ENCODE data around the gene PCIF1. TPM values are rescaled to one million over a fixed set of nuclear protein-coding genes. Genes with fewer than 3 reads are reported as not detected.

PCIF1 gene
- total and polyA plus RNA-seq, 9 of the 15 experiments (the other 6 are each of a cell fraction or from before 2014, with no cell fraction given) = 5.8 to 29.4 (median 11.3) TPM

DNA sequence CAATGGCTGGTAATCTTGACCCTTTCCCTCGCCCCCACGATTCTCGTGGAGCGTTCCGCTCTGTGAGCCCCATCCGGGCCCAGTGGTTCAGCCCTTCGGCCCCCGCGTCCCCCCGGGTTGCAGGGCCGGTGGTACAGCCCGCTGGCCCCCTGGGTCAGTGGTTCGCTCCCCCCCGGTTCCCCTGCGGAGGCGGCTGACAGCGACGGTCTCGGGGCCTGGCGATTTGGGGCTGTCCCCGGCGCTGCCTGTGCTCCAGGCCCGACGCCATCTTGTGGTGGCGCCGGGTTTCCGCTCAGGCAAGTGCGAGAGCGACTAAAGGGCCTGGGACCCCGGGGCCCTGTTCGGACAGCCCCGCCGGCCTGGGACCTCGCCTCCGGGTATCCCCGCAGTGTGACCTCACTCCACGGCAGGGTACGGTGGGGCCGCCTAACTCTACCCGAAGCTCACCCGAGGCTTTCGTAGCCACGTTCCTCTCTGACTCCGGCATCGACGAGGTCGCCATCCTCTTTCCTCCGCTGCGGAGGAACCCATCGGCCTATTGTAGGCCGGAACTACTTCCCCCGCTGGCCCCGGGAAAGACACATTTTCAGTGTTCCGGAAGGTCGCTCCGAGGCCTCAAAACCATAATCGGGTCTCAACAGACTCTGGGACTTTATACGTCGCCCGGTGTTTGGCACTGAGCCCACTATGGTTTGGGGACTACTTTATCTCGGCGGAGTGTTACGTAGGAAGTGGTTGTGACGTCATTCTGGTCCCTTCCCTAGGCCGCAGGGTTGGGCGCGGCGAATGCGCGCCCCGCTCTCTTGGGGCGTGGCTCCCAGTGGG is 37.4 kb downstream of the PCIF1 start, which contains the start of gene ZNF335 (continued):
- no peak for TF ChIP-seq ZNF280B (CRISPR knock-in tag; IDR thresholded peaks at IDR 0.05)
- TF ChIP-seq, protein P1, sequence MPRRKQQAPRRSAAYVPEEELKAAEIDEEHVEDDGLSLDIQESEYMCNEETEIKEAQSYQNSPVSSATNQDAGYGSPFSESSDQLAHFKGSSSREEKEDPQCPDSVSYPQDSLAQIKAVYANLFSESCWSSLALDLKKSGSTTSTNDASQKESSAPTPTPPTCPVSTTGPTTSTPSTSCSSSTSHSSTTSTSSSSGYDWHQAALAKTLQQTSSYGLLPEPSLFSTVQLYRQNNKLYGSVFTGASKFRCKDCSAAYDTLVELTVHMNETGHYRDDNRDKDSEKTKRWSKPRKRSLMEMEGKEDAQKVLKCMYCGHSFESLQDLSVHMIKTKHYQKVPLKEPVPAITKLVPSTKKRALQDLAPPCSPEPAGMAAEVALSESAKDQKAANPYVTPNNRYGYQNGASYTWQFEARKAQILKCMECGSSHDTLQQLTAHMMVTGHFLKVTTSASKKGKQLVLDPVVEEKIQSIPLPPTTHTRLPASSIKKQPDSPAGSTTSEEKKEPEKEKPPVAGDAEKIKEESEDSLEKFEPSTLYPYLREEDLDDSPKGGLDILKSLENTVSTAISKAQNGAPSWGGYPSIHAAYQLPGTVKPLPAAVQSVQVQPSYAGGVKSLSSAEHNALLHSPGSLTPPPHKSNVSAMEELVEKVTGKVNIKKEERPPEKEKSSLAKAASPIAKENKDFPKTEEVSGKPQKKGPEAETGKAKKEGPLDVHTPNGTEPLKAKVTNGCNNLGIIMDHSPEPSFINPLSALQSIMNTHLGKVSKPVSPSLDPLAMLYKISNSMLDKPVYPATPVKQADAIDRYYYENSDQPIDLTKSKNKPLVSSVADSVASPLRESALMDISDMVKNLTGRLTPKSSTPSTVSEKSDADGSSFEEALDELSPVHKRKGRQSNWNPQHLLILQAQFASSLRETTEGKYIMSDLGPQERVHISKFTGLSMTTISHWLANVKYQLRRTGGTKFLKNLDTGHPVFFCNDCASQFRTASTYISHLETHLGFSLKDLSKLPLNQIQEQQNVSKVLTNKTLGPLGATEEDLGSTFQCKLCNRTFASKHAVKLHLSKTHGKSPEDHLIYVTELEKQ (CRISPR knock-in tag; IDR thresholded peaks at IDR 0.05) = no peak; the same call in 1 of the 2 replicates
- peak; percentile 90 for TF ChIP-seq ZBTB7A (IDR thresholded peaks at IDR 0.05; ENCODE audit: borderline replicate concordance, control insufficient read depth, low read depth, low read length)
- TF ChIP-seq ZNF589 (CRISPR knock-in tag; IDR thresholded peaks at IDR 0.05; ENCODE audit: low read depth) = peak; percentile 94
- no peak; the same call in 1 of the 2 replicates for TF ChIP-seq BCOR (IDR thresholded peaks at IDR 0.05)
- no peak for TF ChIP-seq POU5F1 (IDR thresholded peaks at IDR 0.05; ENCODE audit: borderline replicate concordance, low read depth, low read length, partially characterized antibody)
- no peak; the same call in 1 of the 2 replicates for TF ChIP-seq TCF3 (CRISPR knock-in tag; IDR thresholded peaks at IDR 0.05)
- no peak for TF ChIP-seq ZNF311 (CRISPR knock-in tag; IDR thresholded peaks at IDR 0.05)
- peak; percentile 27; the same call in 1 of the 2 replicates for TF ChIP-seq HDAC8 (tag; IDR thresholded peaks at IDR 0.05)
- peak; percentile 28; the same call in 1 of the 2 replicates for TF ChIP-seq GATAD2B (IDR thresholded peaks at IDR 0.05; ENCODE audit: borderline replicate concordance)
- peak in 1 of 2 experiments; percentile 98; a peak in 2 of 4 replicates for TF ChIP-seq ZNF639 (CRISPR knock-in tag; conservative IDR thresholded peaks at IDR 0.05 in 1 of 2, IDR thresholded peaks at IDR 0.05 in 1 of 2)
- peak; percentile 94 for TF ChIP-seq KLF1 (tag; IDR thresholded peaks at IDR 0.05)
- peak; percentile 82 for TF ChIP-seq JUN (IDR thresholded peaks at IDR 0.05; ENCODE audit: borderline replicate concordance, low read depth, low read length)
- TF ChIP-seq JUN (CRISPR knock-in tag; IDR thresholded peaks at IDR 0.05; ENCODE audit: borderline replicate concordance) = peak; percentile 97
- TF ChIP-seq NR2F6 (CRISPR knock-in tag; IDR thresholded peaks at IDR 0.05) = peak; percentile 77; the same call in 1 of the 2 replicates
- peak in 1 of 2 experiments; percentile 100 for TF ChIP-seq NCOA2 (IDR thresholded peaks at IDR 0.05; ENCODE audit: partially characterized antibody in 2 of 2)
- TF ChIP-seq, protein P2, sequence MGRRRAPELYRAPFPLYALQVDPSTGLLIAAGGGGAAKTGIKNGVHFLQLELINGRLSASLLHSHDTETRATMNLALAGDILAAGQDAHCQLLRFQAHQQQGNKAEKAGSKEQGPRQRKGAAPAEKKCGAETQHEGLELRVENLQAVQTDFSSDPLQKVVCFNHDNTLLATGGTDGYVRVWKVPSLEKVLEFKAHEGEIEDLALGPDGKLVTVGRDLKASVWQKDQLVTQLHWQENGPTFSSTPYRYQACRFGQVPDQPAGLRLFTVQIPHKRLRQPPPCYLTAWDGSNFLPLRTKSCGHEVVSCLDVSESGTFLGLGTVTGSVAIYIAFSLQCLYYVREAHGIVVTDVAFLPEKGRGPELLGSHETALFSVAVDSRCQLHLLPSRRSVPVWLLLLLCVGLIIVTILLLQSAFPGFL (CRISPR knock-in tag; IDR thresholded peaks at IDR 0.05) = no peak
- no peak for TF ChIP-seq ZNF785 (CRISPR knock-in tag; IDR thresholded peaks at IDR 0.05)

All from K562 (cell line).